CD4-positive, alpha-beta T cell treated with Interleukin-15 for 1 hour (primary cell): Measurements from ENCODE around the gene SLC9A8.

Experiments used
- DNase-seq: peaks from one replicate; pipeline ENCODE4 v3.0.0-alpha.2; 2020

Gene SLC9A8

GRCh38 chr20:49919461-49919860 lies 106.8 kb downstream of the SLC9A8 start:
- no peak for DNase-seq

- no peak for DNase-seq
Observed at GRCh38 chr20:49924247-49924646, 111.6 kb downstream of the SLC9A8 start.

GRCh38 chr20:49925901-49926454 lies 113.3 kb downstream of the SLC9A8 start:
- DNase-seq = no peak

- DNase-seq = peak; percentile 75
Observed at GRCh38 chr20:49928411-49929141, 115.9 kb downstream of the SLC9A8 start.

GRCh38 chr20:49929142-49929494 lies 116.5 kb downstream of the SLC9A8 start:
- DNase-seq = no peak

GRCh38 chr20:49935746-49936152 lies 123.1 kb downstream of the SLC9A8 start:
- no peak for DNase-seq

- DNase-seq = peak; percentile 90
Observed at GRCh38 chr20:49936153-49937026, 123.8 kb downstream of the SLC9A8 start, which contains the start of gene RNF114. Gene RNF114, plus strand, starts transcription at chr20:49936397. Its CDS starts 16 bp downstream, at chr20:49936413.

- no peak for DNase-seq
Observed at GRCh38 chr20:49937027-49937929, 124.7 kb downstream of the SLC9A8 start.

- no peak for DNase-seq
Observed at GRCh38 chr20:49938173-49939163, 125.8 kb downstream of the SLC9A8 start.

- DNase-seq = no peak
Observed at GRCh38 chr20:49941456-49941855, 128.8 kb downstream of the SLC9A8 start.
